Stomach (tissue), 9 donors: ENCODE results near the gene PDS5A. TPM values are rescaled to one million over a fixed set of nuclear protein-coding genes. Genes with fewer than 3 reads are reported as not detected.
"Not testable (repeated sequence)": the region's sequence is repeated elsewhere in the genome, so short reads cannot be mapped to it uniquely, and the experiment has no call there.

Experiments used
- DNase-seq, 2 donors: peaks; one replicate each; pipeline versions ENCODE4 v3.0.0 to v3.0.0-alpha.2; 2013 to 2019
- H3K27ac ChIP-seq, 5 donors: fragments of 200-600 bp in 4 of 5; sonication (generic) in 4 of 5; one replicate each; pipeline ENCODE4 v1.5.1; 2013 to 2019; ENCODE audit warnings: mild to moderate bottlenecking in 1 of 5, moderate library complexity in 1 of 5
- H3K27me3 ChIP-seq, 3 donors: fragments of 200-600 bp; sonication (generic); one replicate each; pipeline ENCODE4 v1.5.1; 2017 to 2019; ENCODE audit warnings: mixed run types in 1 of 3
- H3K36me3 ChIP-seq, 4 donors: fragments of 200-600 bp; sonication (generic); 1 replicate in 3 of 4; 2 replicates in 1 of 4; pipeline ENCODE4 v1.5.1; 2016 to 2019
- H3K4me1 ChIP-seq, 4 donors: fragments of 200-600 bp; sonication (generic); one replicate each; pipeline ENCODE4 v1.5.1; 2016 to 2019
- H3K4me3 ChIP-seq, 4 donors: fragments of 200-600 bp; sonication (generic) in 3 of 4; one replicate each; pipeline ENCODE4 v1.5.1; 2016 to 2019; ENCODE audit warnings: mild to moderate bottlenecking in 1 of 4
- H3K9me3 ChIP-seq, 4 donors: fragments of 200-600 bp; sonication (generic); one replicate each; pipeline ENCODE4 v1.5.1; 2016 to 2019
- CTCF ChIP-seq, 7 experiments: fragments of 450-650 bp in 4 of 7; fragments of 200-600 bp in 3 of 7; sonication (generic) in 3 of 7; IDR thresholded peaks; one replicate each; pipeline ENCODE4 v1.5.1; 2016 to 2019; ENCODE audit warnings: antibody characterized with exemption in 7 of 7, control low read depth in 2 of 7, mild to moderate bottlenecking in 1 of 7
- EP300 ChIP-seq: sonication (generic); formaldehyde crosslinking; IDR thresholded peaks from one replicate; pipeline ENCODE4 v1.6.1; 2017; ENCODE audit warnings: antibody characterized with exemption
- POLR2A ChIP-seq, 4 donors: fragments of 450-650 bp; IDR thresholded peaks; one replicate each; pipeline ENCODE4 v1.6.1; 2016; ENCODE audit warnings: antibody characterized with exemption in 4 of 4, control low read depth in 2 of 4, mild to moderate bottlenecking in 1 of 4, moderate library complexity in 1 of 4
- POLR2AphosphoS5 ChIP-seq, 3 donors: sonication (generic); formaldehyde crosslinking; IDR thresholded peaks; one replicate each; pipeline ENCODE4 v1.6.1; 2016; ENCODE audit warnings: antibody characterized with exemption in 3 of 3
- WGBS, 5 donors: extraction: QIAGEN DNeasy Blood & Tissue Kit in 3 of 5; methylation state at CpG; one replicate each; pipeline versions ENCODE4 v1.1.5 to v1.1.7; 2013 to 2018; 5-methylcytosine and 5-hydroxymethylcytosine counted together
- intact Hi-C: fragments of 100-400 bp; cut with DNase I; formaldehyde crosslinking; loops from one replicate; pipeline ENCODE4 v1.15.1; 2023; ENCODE audit warnings: low total_unique reads
- polyA plus RNA-seq, 3 donors: library from polyadenylated mRNA; stranded (reverse); fragments of 200-250 nt; gene quantifications; one replicate each; pipeline ENCODE4 v1.2.3, GENCODE V29; 2013
- total RNA-seq, 5 donors: library from RNA; depleted of rRNA; stranded (reverse); fragments of >200 nt; gene quantifications; one replicate each; pipeline versions ENCODE4 v1.1.0 to v1.2.3, GENCODE V29; 2014 to 2016
- donor health status: healthy with polysubstance abuse.
- donor health status: Bipolar disorder and iron deficiency.
- donor health status: healthy.

Gene PDS5A
- total and polyA plus RNA-seq, 8 donors = 14.7 to 117 (median 82.4) TPM

- no peaks in the 10 kb centered on the region for H3K9me3 ChIP-seq
- H3K4me3 ChIP-seq = no peak overlapping the region
- intact Hi-C loops = no loop called here
- no peak overlapping the region for H3K27ac ChIP-seq
- TF ChIP-seq EP300 = no peak
- no peak for TF ChIP-seq POLR2A (IDR thresholded peaks at IDR 0.05)
- TF ChIP-seq POLR2AphosphoS5 (IDR thresholded peaks at IDR 0.05) = no peak
- TF ChIP-seq CTCF (IDR thresholded peaks at IDR 0.05) = no peak
- no peaks in the 10 kb centered on the region for H3K27me3 ChIP-seq
- no peak for DNase-seq
- 41 to 64% (median 50%) methylated on average over 1 of the region's 1 CpG for whole genome bisulfite sequencing, 5 donors
- H3K4me1 ChIP-seq = peaks cover 0 to 5% (median 0%) of the 10 kb centered on the region in 4 donors
- no peaks in the 10 kb centered on the region for H3K36me3 ChIP-seq
Measured at GRCh38 chr4:39994406-39994805, 16.7 kb upstream of the PDS5A start.

GRCh38 chr4:39989381-39989780 is 11.7 kb upstream of the PDS5A start:
- 85 to 92% (median 86%) methylated on average over 4 of the region's 4 CpGs for WGBS, 5 donors
- intact Hi-C loops, H3K9me3 ChIP-seq, DNase-seq, H3K4me3 ChIP-seq, H3K27me3 ChIP-seq, H3K36me3 ChIP-seq, H3K27ac ChIP-seq, H3K4me1 ChIP-seq: not testable (repeated sequence)

- no peaks in the 10 kb centered on the region for H3K9me3 ChIP-seq
- H3K27ac ChIP-seq = no peak overlapping the region
- H3K36me3 ChIP-seq = no peaks in the 10 kb centered on the region
- H3K27me3 ChIP-seq = no peaks in the 10 kb centered on the region
- no peak overlapping the region for H3K4me3 ChIP-seq
- DNase-seq = no peak
- WGBS, 5 donors = 68 to 80% (median 73%) methylated on average over 5 of the region's 5 CpGs
- H3K4me1 ChIP-seq = peaks cover 0 to 5% (median 0%) of the 10 kb centered on the region in 4 donors
- TF ChIP-seq CTCF (IDR thresholded peaks at IDR 0.05) (no peak), POLR2AphosphoS5 (IDR thresholded peaks at IDR 0.05) (no peak), POLR2A (IDR thresholded peaks at IDR 0.05) (no peak), EP300 (no peak)
- intact Hi-C loops = no loop called here
Measured at GRCh38 chr4:39987485-39987884, 9.8 kb upstream of the PDS5A start.

- Histone ChIP-seq H3K27me3 (no peaks in the 10 kb centered on the region), H3K27ac (no peak overlapping the region), H3K36me3 (peaks cover 9 to 18% (median 16%) of the 10 kb centered on the region in 4 donors), H3K4me1 (peaks cover 16 to 35% (median 24%) of the 10 kb centered on the region in 4 donors), H3K9me3 (no peaks in the 10 kb centered on the region), H3K4me3 (no peak overlapping the region)
- no peak for TF ChIP-seq POLR2A (IDR thresholded peaks at IDR 0.05)
- no peak for TF ChIP-seq EP300
- no peak for TF ChIP-seq POLR2AphosphoS5 (IDR thresholded peaks at IDR 0.05)
- no peak for TF ChIP-seq CTCF (IDR thresholded peaks at IDR 0.05)
- WGBS, 5 donors = 71 to 93% (median 89%) methylated on average over 5 of the region's 5 CpGs
- intact Hi-C loops = loop anchor here (5.0 kb wide), 2 partner anchors 282 to 512 kb away; partner anchors contain the start of gene UBE2K
- DNase-seq = no peak
Measured at GRCh38 chr4:39978904-39979303, 1.2 kb upstream of the PDS5A start.

GRCh38 chr4:39978378-39978775 is 666 bp upstream of the PDS5A start:
- no peak for DNase-seq
- Histone ChIP-seq H3K27me3 (no peaks in the 10 kb centered on the region), H3K36me3 (peaks cover 13 to 24% (median 21%) of the 10 kb centered on the region in 4 donors), H3K4me3 (peak overlapping the region; percentile 80 to 99 (median 91)), H3K27ac (peak overlapping the region; percentile 96 to 98 (median 97)), H3K4me1 (peaks cover 16 to 41% (median 26%) of the 10 kb centered on the region in 4 donors), H3K9me3 (no peaks in the 10 kb centered on the region)
- TF ChIP-seq POLR2AphosphoS5 (IDR thresholded peaks at IDR 0.05) (no peak), EP300 (no peak), CTCF (IDR thresholded peaks at IDR 0.05) (no peak), POLR2A (IDR thresholded peaks at IDR 0.05) (no peak)
- intact Hi-C loops = loop anchor here (5.0 kb wide), 2 partner anchors 281 to 511 kb away; partner anchors contain the start of gene UBE2K
- WGBS, 5 donors = 13 to 28% (median 25%) methylated on average over 5 of the region's 5 CpGs
